GM19397 (cell line): ENCODE results near the gene SEPTIN12.

Experiments used
- ATAC-seq: cut with Tn5 transposase; IDR thresholded peaks from one replicate; pipeline ENCODE4 v1.9.1; 2021; ENCODE audit warnings: mild to moderate bottlenecking, moderate library complexity; ENCODE audit not compliant: unreplicated experiment

Gene SEPTIN12, protein sequence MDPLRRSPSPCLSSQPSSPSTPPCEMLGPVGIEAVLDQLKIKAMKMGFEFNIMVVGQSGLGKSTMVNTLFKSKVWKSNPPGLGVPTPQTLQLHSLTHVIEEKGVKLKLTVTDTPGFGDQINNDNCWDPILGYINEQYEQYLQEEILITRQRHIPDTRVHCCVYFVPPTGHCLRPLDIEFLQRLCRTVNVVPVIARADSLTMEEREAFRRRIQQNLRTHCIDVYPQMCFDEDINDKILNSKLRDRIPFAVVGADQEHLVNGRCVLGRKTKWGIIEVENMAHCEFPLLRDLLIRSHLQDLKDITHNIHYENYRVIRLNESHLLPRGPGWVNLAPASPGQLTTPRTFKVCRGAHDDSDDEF

DNA sequence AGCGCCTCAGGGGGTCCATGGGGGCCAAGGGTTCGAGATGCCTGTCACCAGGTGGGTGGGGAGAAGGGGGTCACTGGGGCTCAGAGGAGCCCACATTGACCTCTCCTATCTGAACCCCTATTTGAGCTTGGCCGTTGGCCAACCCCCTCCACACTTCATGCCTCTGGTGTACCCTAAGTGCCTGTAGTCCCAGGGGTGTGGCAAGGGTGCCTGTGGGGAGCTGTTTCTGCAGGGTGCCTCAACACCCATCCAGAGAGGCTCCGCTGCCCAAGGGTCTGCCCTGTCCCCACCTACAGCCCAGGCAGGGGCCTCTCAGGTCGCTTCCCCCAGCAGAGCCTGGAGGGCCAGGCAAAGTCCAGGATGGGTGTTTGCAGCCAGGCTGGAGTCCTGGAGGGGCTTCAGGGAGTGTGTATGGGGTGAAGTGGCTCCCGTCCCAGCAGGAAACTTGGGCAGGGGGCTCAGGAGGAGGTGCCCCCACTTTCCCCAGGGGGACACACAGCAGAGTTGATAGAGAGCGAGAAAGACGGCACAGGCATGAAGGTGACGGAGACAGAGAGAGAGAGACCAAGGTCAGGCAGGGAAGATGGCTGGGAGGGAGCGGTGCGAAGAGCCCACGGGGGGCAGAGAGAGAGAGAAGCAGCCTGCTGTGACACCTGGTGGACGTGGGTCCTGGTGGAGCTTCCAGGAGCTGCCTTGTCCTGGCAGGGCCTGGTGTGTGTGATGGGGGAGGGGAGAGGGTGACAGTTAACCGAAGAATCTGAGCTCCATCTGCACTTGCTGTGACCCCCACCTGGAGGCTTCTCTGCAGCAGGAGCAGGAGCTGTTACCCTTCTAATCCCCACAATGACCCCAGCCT, at the start of gene SEPTIN12:
Gene SEPTIN12, minus strand, starts transcription at position 719 of the 856 bp plus-strand sequence. Its CDS starts 700 bp downstream, at position 19.
- no peak for ATAC-seq

DNA sequence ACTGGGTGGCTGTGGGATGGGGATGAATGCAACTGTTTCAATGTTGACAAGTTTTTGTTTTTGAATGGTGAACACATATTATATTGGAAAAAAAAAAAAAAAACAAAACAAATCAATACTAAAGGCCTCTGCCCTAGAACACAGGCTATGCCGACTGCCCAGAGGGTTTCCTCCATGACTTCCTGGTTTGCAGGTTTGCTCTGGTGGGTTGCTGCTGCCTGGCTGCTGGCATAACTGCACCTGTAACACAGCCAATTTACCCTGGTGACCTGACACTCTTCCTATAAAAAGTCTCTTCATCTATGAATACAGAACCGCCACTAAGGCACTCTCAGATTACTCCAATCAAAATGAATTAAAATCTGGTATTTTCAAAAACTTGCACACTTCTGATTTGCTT, 48.6 kb upstream of the SEPTIN12 start:
- ATAC-seq: no peak

DNA sequence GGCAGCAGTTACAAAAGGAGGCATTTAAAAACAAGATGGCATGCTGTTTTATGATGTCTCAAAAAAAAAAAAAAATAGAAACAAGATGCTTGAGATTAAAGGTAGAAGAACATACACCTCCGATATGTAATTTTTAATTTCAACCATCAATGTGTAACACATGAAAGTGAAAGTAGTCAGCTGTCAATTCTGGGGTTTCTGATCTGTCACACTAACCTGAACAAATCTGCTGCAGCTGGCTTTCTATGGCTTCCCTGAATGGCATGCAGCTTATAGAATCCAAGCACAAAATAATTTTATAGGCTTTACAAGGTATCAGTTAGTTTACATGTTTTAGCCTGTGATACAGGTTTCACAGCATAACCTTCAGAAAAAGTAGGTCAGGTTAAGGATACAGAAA, 45.4 kb upstream of the SEPTIN12 start:
- no peak for ATAC-seq

DNA sequence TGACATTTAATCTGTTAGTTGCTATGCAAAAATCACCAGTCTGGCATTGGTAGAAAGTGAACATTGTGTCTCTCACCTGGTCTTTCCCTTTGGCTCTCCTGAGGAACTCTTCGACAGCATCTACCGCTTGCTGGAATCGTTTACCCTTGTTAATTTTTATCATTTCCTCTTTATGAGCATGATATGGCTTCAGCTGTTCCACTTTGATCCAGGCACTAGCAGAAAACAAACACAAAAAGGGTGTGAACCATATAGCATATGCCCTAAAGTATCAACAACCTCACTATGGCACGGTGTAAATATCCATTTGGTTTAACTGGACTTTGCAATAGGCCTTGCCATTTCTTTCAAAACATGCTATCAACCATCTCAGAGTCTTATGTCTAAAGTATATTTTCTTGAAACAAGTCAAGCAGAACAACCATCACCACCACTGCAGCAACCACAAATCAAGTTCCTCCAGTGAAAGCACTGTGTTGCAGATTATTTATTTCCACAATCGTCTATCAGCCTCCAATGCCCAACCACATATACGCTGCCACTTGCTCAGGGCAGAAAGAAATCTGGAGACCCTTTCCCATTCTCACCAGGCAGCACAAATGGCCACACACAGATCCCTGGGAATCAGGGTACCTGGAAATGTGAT, 44.7 kb upstream of the SEPTIN12 start:
- no peak for ATAC-seq

GRCh38 chr16:4831616-4832015, 43.5 kb upstream of the SEPTIN12 start:
- no peak for ATAC-seq

GRCh38 chr16:4830408-4830807, 42.3 kb upstream of the SEPTIN12 start:
- no peak for ATAC-seq

- ATAC-seq: no peak
Observed at GRCh38 chr16:4828567-4829321, 40.6 kb upstream of the SEPTIN12 start.

GRCh38 chr16:4826980-4827379, 38.8 kb upstream of the SEPTIN12 start:
- ATAC-seq: no peak

DNA sequence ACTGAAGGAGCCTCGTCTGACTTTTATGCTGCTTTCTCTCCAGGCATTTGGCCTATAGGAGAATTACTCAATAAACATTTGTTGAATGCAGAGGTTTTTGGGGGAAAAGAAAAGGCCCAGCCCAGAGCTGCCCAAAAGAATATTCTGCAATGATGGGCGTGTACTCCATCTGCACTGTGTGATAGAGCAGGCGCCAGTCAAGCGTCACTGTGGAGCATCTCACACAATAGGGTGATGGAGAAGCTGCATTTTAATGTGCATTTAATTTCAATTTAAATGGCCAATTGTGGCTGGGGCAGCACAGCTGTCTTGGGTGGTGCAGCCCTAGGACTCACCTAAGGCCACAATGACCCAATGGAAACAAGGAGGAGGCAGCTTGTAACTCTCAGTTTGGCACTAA, 38.4 kb upstream of the SEPTIN12 start:
- ATAC-seq: no peak

- ATAC-seq: no peak
Observed at GRCh38 chr16:4825196-4825595, 37.1 kb upstream of the SEPTIN12 start.

- ATAC-seq: no peak
Observed at GRCh38 chr16:4820652-4821051, 32.5 kb upstream of the SEPTIN12 start.

- ATAC-seq: no peak
Observed at GRCh38 chr16:4814542-4815173, 26.5 kb upstream of the SEPTIN12 start.

- no peak for ATAC-seq
Observed at GRCh38 chr16:4814046-4814445, 25.9 kb upstream of the SEPTIN12 start.

GRCh38 chr16:4813251-4814003, 25.3 kb upstream of the SEPTIN12 start:
- ATAC-seq: no peak

- no peak for ATAC-seq
Observed at GRCh38 chr16:4811773-4812172, 23.6 kb upstream of the SEPTIN12 start.

DNA sequence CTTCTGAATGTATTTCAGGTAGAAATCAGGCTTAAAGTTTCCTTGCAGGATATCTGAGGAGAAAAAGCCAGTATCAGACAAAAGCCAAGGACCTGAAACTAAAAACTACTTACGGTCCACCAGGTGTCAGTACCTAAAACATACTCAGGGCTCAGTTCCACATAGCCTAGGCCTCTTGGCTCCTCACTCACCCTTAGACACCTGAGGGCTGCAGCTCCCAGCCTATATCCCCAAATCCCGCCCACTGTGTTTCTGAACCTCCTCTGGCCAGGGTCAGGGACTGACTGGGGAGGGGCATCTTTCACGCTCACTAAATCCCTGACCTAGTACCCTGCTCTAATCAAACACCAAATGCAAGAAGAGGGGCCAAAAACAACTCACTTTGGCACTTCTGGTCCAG, 23.1 kb upstream of the SEPTIN12 start:
- ATAC-seq: no peak

DNA sequence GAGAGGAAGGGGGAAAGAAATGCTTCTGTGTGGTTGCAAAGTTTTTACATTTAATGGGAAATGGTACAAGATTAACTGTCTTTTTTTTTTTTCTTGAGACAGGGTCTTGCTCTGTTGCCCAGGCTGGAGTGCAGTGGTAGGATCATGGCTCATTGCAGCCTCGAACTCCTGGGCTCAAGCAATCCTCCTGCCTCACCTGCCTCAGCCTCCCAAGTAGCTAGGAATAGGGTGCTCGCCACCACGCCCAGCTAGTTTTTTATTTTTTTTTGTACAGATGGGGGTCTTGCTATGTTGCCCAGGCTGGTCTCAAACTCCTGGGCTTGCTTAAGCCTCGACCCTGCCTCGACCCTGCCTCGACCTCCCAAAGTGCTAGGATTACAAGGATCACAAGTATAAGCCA, 18.1 kb upstream of the SEPTIN12 start:
- ATAC-seq: no peak

DNA sequence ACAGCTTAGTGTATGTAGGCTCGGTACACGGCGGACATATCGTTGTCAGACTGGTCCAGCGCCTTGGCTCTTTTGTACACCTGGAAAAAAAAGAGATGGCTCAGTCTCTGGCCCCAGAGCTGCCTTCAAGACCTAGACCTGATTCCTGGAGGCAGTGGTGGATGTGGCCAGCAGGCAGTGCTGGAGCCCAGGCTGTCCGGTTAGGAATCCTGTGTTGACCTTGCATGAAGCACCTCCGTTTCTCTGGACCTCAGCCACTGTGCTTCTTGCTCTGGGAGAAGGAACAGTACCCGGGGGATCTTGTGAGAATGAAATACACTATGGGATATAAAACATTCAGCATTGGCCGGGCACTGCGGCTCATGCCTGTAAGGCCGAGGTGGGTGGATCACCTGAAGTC, 17.1 kb upstream of the SEPTIN12 start:
- no peak for ATAC-seq

DNA sequence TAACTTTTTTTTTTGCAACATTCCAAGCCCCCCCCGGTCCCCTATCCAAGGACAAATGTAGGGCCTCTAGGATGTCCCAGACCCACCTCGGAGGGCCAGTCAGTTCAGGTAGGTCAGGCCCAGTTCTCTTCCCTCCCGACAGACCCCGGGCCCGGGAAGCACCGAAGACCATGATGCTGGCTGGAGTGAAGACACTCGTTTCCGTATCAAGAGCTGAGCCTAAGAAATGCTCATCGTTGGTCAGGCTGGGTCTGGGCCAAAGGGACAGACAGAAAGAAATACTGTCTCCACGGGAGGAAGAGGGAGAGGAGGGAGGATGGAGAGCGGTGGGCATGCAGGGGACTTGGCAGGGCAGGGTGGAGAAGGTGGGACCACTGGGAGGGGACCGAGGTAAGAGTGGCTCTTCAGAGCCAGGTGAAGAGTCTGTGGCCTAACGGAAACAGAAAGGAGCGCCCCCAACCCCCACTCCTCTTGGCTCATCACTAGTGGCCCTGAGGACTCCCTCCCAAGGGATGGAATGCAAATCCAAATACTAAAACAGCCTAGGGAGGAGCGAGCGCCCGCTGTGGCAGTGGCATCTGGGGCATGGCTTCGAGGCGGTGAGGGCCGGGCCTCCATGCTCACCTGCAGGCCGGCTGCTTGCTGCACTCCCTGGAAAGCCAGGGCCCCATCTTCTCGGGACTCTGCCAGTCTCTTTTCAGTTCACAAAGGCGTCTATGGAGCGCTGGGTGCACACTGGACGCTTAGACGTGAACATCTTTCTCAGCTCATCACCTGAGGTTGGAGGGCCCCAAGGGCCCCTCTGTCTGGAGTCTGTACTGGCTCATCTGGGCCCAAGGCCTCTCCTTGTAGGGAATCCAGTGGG, 16.0 kb upstream of the SEPTIN12 start:
- ATAC-seq: no peak
